GM21423 (cell line): ENCODE measurements around the gene CCDC201.

Experiments
- ATAC-seq: cut with Tn5 transposase; IDR thresholded peaks from one replicate; pipeline ENCODE4 v1.9.1; 2021; ENCODE audit warnings: mild to moderate bottlenecking, moderate library complexity; ENCODE audit not compliant: unreplicated experiment

The CCDC201 gene

GRCh38 chr7:45873035-45873354 lies at the start of gene CCDC201:
CCDC201 (minus strand) TSS chr7:45873082; CDS start chr7:45873007, 75 bp downstream.
- ATAC-seq = no peak

- no peak for ATAC-seq
Measured at GRCh38 chr7:45921699-45922519, 49.0 kb upstream of the CCDC201 start.

GRCh38 chr7:45921381-45921698 lies 48.5 kb upstream of the CCDC201 start:
- no peak for ATAC-seq

GRCh38 chr7:45920502-45921380 lies 47.9 kb upstream of the CCDC201 start, which contains the start of gene IGFBP3:
IGFBP3 (minus strand) TSS chr7:45921272; CDS start chr7:45921140, 132 bp downstream.
- ATAC-seq = no peak

GRCh38 chr7:45919993-45920459 lies 47.1 kb upstream of the CCDC201 start:
- ATAC-seq = no peak

GRCh38 chr7:45919231-45919784 lies 46.4 kb upstream of the CCDC201 start:
- no peak for ATAC-seq

- ATAC-seq = no peak
Measured at GRCh38 chr7:45918556-45918955, 45.7 kb upstream of the CCDC201 start.

- peak; percentile 71 for ATAC-seq
Measured at GRCh38 chr7:45917658-45918057, 44.8 kb upstream of the CCDC201 start.

GRCh38 chr7:45917064-45917463 lies 44.2 kb upstream of the CCDC201 start:
- no peak for ATAC-seq

- no peak for ATAC-seq
Measured at GRCh38 chr7:45915606-45916005, 42.7 kb upstream of the CCDC201 start.

GRCh38 chr7:45914911-45915310 lies 42.0 kb upstream of the CCDC201 start:
- no peak for ATAC-seq

- ATAC-seq = no peak
Measured at GRCh38 chr7:45912972-45913371, 40.1 kb upstream of the CCDC201 start.

- no peak for ATAC-seq
Measured at GRCh38 chr7:45911311-45911710, 38.4 kb upstream of the CCDC201 start.

- no peak for ATAC-seq
Measured at GRCh38 chr7:45910855-45911254, 38.0 kb upstream of the CCDC201 start.

GRCh38 chr7:45909561-45909960 lies 36.7 kb upstream of the CCDC201 start:
- no peak for ATAC-seq

GRCh38 chr7:45902820-45903219 lies 29.9 kb upstream of the CCDC201 start:
- ATAC-seq = no peak

GRCh38 chr7:45901566-45901965 lies 28.7 kb upstream of the CCDC201 start:
- ATAC-seq = no peak

- no peak for ATAC-seq
Measured at GRCh38 chr7:45898222-45898621, 25.3 kb upstream of the CCDC201 start.

GRCh38 chr7:45897042-45897690 lies 24.3 kb upstream of the CCDC201 start:
- ATAC-seq = no peak

- no peak for ATAC-seq
Measured at GRCh38 chr7:45894665-45895062, 21.8 kb upstream of the CCDC201 start.

GRCh38 chr7:45893996-45894664 lies 21.2 kb upstream of the CCDC201 start:
- no peak for ATAC-seq
